Fibroblast of lung (primary cell): ENCODE results near the gene BRD7. TPM values are rescaled to one million over a fixed set of nuclear protein-coding genes. Genes with fewer than 3 reads are reported as not detected.

Experiments used
- DNase-seq, 2 donors: peaks; one replicate each; pipeline versions ENCODE4 v3.0.0 to v3.0.0-alpha.2; 2010; ENCODE audit warnings: low read depth in 2 of 2
- H2AFZ ChIP-seq: 2 replicates; pipeline ENCODE4 v1.5.1; 2012; ENCODE audit warnings: low read length, control low read depth, inconsistent platforms
- H3K27ac ChIP-seq: 2 replicates; pipeline ENCODE4 v1.5.1; 2011; ENCODE audit warnings: low read length, control low read depth; ENCODE audit not compliant: insufficient read depth
- H3K27me3 ChIP-seq: 2 replicates; pipeline ENCODE4 v1.5.1; 2011; ENCODE audit warnings: mild to moderate bottlenecking, low read length; ENCODE audit not compliant: control insufficient read depth, insufficient read depth
- H3K36me3 ChIP-seq: 2 replicates; pipeline ENCODE4 v1.5.1; 2011; ENCODE audit warnings: low read length; ENCODE audit not compliant: control insufficient read depth, insufficient read depth
- H3K4me1 ChIP-seq: 2 replicates; pipeline ENCODE4 v1.5.1; 2011; ENCODE audit warnings: low read length; ENCODE audit not compliant: control insufficient read depth, insufficient read depth; ENCODE audit errors: extremely low read depth
- H3K4me2 ChIP-seq: 2 replicates; pipeline ENCODE4 v1.5.1; 2011; ENCODE audit warnings: low read length, control low read depth; ENCODE audit not compliant: insufficient read depth; ENCODE audit errors: extremely low read depth
- H3K4me3 ChIP-seq, 4 experiments: fragments of 200-600 bp in 1 of 4; sonication (generic) in 1 of 4; replicated peaks in 1 of 4; 2 replicates each; pipeline ENCODE4 v1.5.1; 2011 to 2016; ENCODE audit warnings: low read length in 4 of 4, low read depth in 3 of 4, mild to moderate bottlenecking in 3 of 4, control low read depth in 2 of 4, inconsistent platforms in 1 of 4, mixed read lengths in 1 of 4; ENCODE audit not compliant: insufficient read depth in 1 of 4; ENCODE audit errors: control extremely low read depth in 1 of 4
- H3K79me2 ChIP-seq: 2 replicates; pipeline ENCODE4 v1.5.1; 2012; ENCODE audit warnings: mild to moderate bottlenecking, low read length, inconsistent platforms; ENCODE audit not compliant: control insufficient read depth, insufficient read depth
- H3K9ac ChIP-seq: 2 replicates; pipeline ENCODE4 v1.5.1; 2011; ENCODE audit warnings: mild to moderate bottlenecking, low read length, control low read depth; ENCODE audit not compliant: insufficient read depth
- H3K9me3 ChIP-seq: 2 replicates; pipeline ENCODE4 v1.5.1; 2012; ENCODE audit warnings: low read depth, low read length; ENCODE audit not compliant: control insufficient read depth, insufficient read depth
- H4K20me1 ChIP-seq: 2 replicates; pipeline ENCODE4 v1.5.1; 2011; ENCODE audit warnings: low read length; ENCODE audit not compliant: control insufficient read depth, insufficient read depth; ENCODE audit errors: extremely low read depth
- EZH2 ChIP-seq: IDR thresholded peaks from 2 replicates; pipeline ENCODE4 v1.5.1; 2012; ENCODE audit warnings: low read length, control low read depth, mild to moderate bottlenecking; ENCODE audit errors: missing control alignments
- polyA plus RNA-seq, 2 donors: library from polyadenylated mRNA; depleted of rRNA in 1 of 2; stranded (reverse) in 1 of 2; unstranded in 1 of 2; fragments of >200 nt; gene quantifications; 2 replicates each; pipeline ENCODE4 v1.2.1, GENCODE V29; 2011 to 2012; ENCODE audit warnings: missing spikeins in 1 of 2
- total RNA-seq: library from RNA; depleted of rRNA; stranded (reverse); fragments of >200 nt; gene quantifications from 2 replicates; pipeline ENCODE4 v1.2.1, GENCODE V29; 2014
- TF ChIP-seq, protein P1 (sequence below), 2 donors: IDR thresholded peaks in 1 of 2; conservative IDR thresholded peaks in 1 of 2; 1 replicate in 1 of 2; 2 replicates in 1 of 2; pipeline ENCODE4 v1.5.1; 2011 to 2012; ENCODE audit warnings: low read length in 2 of 2, control low read depth in 1 of 2, inconsistent platforms in 1 of 2, low read depth in 1 of 2, mild to moderate bottlenecking in 1 of 2

The BRD7 gene
- total and polyA plus RNA-seq, 2 donors (not counting 1 experiment from before 2014, with no cell fraction given): 50.0 to 51.5 TPM

DNA sequence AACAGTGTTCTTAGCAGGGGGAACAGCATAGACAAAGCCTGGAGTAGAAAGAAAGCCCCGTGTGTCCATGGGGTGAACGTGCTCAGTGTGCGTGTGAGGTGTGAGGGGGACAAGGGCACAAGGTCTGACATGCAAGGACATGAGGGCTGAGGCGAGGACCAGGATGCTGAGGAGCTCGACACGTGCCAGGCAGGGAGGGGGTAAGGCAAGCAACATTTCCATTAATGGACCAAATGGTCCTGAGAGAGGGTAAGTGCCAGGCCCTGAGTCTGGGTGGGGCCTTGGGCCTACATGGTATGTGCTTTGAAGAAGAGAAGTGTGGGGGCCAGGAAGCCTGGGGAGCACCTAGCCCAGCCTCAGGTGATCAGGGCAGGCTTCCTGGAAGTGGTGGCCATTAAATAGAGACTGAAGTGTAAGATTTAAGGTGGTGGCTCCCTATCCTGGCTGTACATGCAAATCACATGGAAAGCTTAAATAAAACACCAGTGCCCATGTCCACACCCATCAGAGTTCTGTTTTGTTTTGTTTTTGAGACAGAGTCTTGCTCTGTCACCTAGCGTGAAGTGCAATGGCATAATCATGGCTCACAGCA lies 73.2 kb downstream of the BRD7 start:
- H3K4me1 ChIP-seq: no peaks in the 10 kb centered on the region
- no peak overlapping the region for H3K27ac ChIP-seq
- H3K4me2 ChIP-seq: no peak overlapping the region
- H3K36me3 ChIP-seq: peaks cover under 1% of the 10 kb centered on the region
- H3K4me3 ChIP-seq: no peak overlapping the region
- DNase-seq: no peak
- no peaks in the 10 kb centered on the region for H3K79me2 ChIP-seq
- TF ChIP-seq, protein P1, sequence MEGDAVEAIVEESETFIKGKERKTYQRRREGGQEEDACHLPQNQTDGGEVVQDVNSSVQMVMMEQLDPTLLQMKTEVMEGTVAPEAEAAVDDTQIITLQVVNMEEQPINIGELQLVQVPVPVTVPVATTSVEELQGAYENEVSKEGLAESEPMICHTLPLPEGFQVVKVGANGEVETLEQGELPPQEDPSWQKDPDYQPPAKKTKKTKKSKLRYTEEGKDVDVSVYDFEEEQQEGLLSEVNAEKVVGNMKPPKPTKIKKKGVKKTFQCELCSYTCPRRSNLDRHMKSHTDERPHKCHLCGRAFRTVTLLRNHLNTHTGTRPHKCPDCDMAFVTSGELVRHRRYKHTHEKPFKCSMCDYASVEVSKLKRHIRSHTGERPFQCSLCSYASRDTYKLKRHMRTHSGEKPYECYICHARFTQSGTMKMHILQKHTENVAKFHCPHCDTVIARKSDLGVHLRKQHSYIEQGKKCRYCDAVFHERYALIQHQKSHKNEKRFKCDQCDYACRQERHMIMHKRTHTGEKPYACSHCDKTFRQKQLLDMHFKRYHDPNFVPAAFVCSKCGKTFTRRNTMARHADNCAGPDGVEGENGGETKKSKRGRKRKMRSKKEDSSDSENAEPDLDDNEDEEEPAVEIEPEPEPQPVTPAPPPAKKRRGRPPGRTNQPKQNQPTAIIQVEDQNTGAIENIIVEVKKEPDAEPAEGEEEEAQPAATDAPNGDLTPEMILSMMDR (conservative IDR thresholded peaks at IDR 0.05 in 1 of 2, IDR thresholded peaks at IDR 0.05 in 1 of 2; ENCODE audit: low read depth in 1 of 2, low read length in 2 of 2): no peak
- no peak for TF ChIP-seq EZH2
- no peaks in the 10 kb centered on the region for H4K20me1 ChIP-seq
- H3K9ac ChIP-seq: no peak overlapping the region
- no peaks in the 10 kb centered on the region for H3K27me3 ChIP-seq
- H2AFZ ChIP-seq: no peak overlapping the region
- H3K9me3 ChIP-seq: no peaks in the 10 kb centered on the region

DNA sequence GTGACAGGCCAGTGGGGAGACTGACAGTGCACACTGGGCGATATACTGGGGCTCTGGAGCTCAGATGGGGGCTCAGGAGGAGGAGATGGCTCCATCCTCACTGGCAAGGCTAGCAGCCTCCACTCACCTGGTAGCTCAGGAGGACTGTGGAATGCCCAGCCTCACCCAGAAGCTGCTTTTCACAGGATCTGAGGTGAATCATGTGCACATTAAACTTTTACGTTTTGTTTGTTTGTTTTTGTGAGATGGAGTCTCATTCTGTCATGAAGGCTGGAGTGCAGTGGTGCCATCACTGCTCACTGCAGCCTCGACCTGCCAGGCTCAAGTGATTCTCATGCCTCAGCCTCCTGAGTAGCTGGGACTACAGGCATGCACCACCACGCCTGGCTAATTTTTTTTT lies 73.8 kb downstream of the BRD7 start:
- Histone ChIP-seq H3K9ac (no peak overlapping the region), H3K36me3 (peaks cover 2% of the 10 kb centered on the region), H3K9me3 (no peaks in the 10 kb centered on the region), H3K4me2 (no peak overlapping the region), H3K27ac (no peak overlapping the region), H3K79me2 (no peaks in the 10 kb centered on the region), H3K4me3 (no peak overlapping the region), H4K20me1 (no peaks in the 10 kb centered on the region), H3K4me1 (no peaks in the 10 kb centered on the region), H2AFZ (no peak overlapping the region), H3K27me3 (no peaks in the 10 kb centered on the region)
- TF ChIP-seq, protein P1 (conservative IDR thresholded peaks at IDR 0.05 in 1 of 2, IDR thresholded peaks at IDR 0.05 in 1 of 2; ENCODE audit: low read depth in 1 of 2, low read length in 2 of 2): no peak
- TF ChIP-seq EZH2: no peak
- DNase-seq: no peak

DNA sequence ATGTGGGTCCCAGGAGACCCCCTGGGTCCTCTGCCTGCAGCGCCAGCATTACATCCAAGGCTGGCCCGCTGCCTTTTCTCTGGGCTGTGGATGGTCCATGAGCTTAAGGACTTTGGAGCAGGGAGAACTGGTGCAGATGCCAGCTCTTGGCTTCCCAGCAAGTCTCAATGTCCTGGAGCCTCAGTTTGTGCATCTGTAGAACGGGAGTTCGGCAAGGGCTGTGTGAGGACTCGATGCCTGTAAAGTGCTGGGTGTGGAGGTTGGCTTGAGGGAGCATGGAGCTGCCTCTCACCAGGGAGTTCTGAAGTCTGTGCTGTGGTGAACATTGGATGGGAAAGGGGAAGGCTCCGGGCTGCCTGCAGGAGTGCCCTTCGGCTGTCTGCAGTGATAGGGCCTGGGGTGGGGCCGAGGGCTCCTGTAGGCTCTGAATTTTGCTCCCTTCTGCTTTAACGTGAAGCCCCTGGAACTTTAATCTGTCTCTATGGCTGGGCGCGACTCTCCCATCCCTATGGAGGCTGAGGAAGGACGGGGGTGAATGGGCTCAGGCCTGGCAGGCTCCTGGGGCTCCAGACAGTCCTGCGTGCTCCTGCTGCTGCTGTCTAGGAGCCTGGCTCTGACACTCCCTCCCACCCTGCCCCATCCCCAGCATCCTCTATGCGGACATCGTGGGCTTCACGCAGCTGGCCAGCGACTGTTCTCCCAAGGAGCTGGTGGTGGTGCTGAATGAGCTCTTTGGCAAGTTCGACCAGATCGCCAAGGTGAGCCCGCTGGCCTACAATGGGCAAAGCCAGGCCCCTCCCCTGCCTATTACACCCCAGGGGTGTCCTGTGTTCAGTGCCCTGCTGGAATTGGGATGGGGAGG lies 74.6 kb downstream of the BRD7 start:
- H3K4me2 ChIP-seq: no peak overlapping the region
- TF ChIP-seq EZH2: no peak
- TF ChIP-seq, protein P1 (conservative IDR thresholded peaks at IDR 0.05 in 1 of 2, IDR thresholded peaks at IDR 0.05 in 1 of 2; ENCODE audit: low read depth in 1 of 2, low read length in 2 of 2): no peak
- no peaks in the 10 kb centered on the region for H3K9me3 ChIP-seq
- no peaks in the 10 kb centered on the region for H3K27me3 ChIP-seq
- H3K27ac ChIP-seq: no peak overlapping the region
- H2AFZ ChIP-seq: no peak overlapping the region
- no peak for DNase-seq
- no peak overlapping the region for H3K4me3 ChIP-seq
- H3K36me3 ChIP-seq: peaks cover 2% of the 10 kb centered on the region
- H3K4me1 ChIP-seq: no peaks in the 10 kb centered on the region
- no peaks in the 10 kb centered on the region for H3K79me2 ChIP-seq
- H4K20me1 ChIP-seq: no peaks in the 10 kb centered on the region
- H3K9ac ChIP-seq: no peak overlapping the region
